Fibroblast of peridontal ligament (primary cell): ENCODE results near the gene KREMEN1.
A peak's percentile ranks its signal among the peaks of the same experiment; 100 is the strongest.
"Not testable (repeated sequence)": the region's sequence is repeated elsewhere in the genome, so short reads cannot be mapped to it uniquely, and the experiment has no call there.

ENCODE experiments used
- DNase-seq: peaks from one replicate; pipeline ENCODE4 v3.0.0-alpha.2; 2010; ENCODE audit errors: extremely low read depth

Gene KREMEN1, protein sequence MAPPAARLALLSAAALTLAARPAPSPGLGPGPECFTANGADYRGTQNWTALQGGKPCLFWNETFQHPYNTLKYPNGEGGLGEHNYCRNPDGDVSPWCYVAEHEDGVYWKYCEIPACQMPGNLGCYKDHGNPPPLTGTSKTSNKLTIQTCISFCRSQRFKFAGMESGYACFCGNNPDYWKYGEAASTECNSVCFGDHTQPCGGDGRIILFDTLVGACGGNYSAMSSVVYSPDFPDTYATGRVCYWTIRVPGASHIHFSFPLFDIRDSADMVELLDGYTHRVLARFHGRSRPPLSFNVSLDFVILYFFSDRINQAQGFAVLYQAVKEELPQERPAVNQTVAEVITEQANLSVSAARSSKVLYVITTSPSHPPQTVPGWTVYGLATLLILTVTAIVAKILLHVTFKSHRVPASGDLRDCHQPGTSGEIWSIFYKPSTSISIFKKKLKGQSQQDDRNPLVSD

DNA sequence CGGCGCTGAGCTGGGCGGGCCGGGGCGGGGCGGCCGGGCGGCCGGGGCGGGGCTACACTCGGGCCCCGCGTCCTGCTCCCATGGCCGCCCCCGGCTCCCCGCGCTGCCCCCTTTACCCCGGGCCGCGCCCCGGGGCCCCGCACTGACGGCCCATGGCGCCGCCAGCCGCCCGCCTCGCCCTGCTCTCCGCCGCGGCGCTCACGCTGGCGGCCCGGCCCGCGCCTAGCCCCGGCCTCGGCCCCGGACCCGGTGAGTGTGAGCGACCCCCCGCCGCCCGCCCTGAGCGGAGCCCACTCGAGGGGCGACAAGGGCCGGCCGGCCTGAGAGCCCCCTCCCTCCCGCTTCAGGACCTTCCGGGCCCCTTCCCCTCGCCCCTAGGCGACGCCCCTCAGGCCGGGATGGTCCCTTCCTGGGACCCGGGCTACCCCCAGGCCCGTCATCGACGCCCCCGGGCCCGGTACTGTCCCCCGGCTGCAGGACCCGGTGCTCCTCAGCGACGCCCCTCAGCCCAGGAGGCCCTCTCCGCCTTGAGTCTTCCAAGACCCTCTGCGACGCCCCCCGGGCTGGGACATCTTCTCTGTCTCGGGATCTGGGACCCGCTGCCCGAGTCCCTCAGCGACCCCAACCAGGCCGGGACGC is at the start of gene KREMEN1:
Gene KREMEN1 (plus strand): TSS at position 57 of the 639 bp plus-strand sequence. CDS start 96 bp downstream, at position 153.
- DNase-seq: no peak

DNA sequence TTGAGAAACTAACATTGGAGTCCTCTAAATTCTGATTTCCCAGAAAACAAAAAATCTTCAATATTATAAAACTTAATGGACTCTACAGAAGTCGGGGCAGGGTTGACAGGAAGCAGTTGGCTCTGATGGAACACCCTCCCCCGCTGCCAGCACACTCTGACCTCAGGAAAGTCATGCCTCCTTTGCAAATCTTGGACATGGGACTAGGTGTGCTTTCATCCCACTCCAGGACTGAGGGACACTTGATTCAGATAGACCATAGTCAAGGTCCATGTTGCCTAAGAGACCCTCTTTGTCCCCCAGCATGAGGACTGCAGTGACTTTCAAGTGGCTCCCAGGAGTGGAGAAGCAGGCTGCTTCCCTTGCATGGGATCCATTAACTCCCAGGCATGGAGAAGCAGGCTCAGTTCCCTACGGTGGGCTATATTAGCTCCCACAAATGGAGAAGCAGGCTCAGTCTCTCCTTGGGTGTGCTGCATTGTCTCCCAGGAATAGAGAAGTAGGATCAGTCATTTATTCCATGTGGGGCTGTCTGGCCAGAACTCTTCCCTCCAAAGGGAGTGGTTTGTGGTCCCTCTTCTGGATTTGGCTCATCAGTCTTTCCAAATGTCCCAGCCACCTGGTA is 49.6 kb upstream of the KREMEN1 start:
- DNase-seq: no peak

DNA sequence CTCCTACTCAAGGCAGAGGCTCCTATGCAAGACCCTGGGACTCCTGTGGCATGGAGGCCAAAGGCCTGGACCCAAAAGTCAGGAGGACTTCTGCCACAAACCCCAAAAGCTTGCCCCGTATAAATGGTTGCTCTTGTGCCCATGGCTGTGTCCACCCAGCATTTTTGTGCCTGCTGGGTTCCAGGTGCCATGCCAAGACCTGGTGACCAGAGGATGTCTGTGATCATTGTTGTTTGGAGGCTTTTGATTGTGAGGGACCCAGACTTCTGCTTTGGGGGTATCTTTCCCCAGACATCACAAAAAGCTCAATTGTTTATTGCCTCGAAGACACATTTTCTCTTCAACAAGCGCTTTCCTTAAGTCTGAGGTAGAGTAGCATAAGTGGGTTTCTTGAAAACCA is 46.3 kb upstream of the KREMEN1 start:
- no peak for DNase-seq

DNA sequence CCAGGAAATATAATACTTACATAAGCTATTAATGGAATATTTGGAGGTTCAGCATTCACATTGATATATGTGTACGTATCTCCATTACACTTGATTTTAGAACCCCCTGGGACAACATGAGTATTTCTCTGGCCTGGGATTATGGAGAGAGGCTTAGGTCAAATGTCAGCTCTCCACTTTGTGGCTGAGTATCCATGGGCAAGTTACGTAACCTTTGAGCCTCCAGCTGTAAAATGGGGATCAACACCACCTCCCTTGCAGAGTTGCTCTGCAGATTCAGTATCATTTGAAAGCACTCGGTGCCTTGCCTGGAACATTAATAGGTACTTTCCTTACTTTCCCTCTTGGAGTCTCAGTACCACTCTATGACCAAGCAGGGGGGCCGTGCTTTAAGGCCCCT is 44.4 kb upstream of the KREMEN1 start:
- DNase-seq: no peak

DNA sequence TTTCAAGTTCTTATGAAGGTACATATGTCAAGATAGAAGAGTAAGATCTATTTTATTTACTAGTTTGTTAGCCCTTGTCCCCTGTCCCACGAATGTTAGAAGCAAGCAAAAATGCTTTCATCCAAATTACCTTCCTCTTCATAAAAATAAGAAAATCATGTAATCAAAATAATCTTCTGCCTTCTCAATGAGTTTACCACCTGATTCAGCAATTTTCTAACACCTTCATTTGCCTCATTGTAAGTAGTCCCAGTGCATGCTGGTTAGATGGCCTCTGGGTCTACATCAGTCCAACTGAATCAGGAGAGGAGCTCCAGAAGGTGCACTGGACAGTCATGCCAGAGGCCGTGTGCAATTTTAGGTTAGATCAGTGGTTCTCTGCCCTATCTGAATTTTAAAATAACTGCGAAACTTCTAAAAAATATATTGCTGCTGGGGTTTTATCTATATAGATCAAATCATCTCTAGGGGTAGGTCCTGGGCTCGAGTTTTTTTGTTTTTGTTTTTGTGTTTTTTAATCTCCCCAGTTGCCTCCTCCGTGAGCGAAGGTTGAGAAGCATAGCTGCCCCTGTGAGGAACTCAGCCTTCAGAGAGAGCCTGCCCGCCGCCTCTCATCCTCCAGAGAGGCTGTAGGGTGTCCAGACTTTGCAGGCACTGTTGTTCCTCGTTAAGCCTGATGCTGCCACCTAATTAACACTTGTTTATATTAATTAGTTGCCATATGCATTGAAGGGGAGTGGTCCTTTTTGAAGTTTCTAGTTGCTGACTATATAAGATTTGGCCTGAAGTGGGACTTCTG is 43.4 kb upstream of the KREMEN1 start:
- no peak for DNase-seq

DNA sequence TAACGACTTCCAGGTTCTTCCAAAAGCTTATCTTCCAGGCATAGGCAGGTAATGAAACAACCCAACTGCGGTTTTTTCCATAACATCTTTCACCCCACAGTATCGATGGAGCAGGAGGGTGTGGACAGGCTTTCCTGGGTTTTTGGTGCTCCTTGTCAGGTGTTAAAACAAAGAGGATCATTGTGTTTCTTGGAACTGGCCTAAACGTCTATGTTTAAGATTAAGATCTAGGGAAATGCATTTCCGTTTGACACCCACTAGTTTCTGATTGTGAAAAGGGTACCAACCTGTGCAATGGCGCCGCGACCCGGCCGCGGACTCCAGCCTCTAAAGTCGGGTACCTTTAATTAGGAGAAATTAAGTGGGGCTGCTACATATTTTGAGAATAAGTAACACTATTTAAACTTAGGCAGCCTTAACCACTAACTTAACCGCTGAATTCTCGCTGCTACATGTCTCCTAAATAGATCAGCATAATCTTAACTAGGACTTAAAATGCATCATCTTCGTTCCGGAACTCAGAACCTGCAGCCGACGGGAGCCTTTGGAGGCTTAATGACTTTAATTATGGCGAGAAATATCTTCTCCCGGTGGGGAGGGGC is 42.7 kb upstream of the KREMEN1 start:
- DNase-seq: peak; percentile 32

DNA sequence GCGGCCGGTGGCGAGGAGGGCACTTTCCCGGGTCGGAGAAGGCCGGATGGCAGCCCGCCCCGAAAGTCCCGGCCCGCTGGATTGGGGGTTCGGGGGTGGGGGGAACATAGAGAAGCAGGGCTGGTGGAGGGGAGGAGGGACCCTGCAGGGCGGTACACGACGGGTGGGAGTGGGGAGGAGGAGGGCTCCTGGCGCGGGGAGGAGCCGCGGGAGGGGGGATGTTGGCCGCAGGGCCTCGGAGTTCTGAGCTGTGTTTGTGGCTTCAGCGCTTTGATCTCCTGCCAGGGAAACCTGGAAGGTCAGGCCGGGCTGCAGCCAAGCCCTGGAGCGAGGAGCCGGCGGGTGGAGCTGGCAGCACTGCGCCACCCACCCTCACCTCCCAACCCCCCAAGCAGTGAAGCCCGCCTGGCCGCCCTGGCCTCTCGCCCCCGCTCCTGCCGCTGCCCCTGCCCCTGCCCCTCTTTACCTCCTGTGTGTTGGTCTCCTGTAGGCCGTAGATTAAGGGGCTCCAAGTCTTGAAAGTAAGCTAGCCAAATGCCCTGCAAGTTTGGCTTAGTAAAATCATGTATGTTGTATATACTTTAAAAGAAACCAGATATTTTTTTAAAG is 42.1 kb upstream of the KREMEN1 start:
- peak; percentile 53 for DNase-seq

DNA sequence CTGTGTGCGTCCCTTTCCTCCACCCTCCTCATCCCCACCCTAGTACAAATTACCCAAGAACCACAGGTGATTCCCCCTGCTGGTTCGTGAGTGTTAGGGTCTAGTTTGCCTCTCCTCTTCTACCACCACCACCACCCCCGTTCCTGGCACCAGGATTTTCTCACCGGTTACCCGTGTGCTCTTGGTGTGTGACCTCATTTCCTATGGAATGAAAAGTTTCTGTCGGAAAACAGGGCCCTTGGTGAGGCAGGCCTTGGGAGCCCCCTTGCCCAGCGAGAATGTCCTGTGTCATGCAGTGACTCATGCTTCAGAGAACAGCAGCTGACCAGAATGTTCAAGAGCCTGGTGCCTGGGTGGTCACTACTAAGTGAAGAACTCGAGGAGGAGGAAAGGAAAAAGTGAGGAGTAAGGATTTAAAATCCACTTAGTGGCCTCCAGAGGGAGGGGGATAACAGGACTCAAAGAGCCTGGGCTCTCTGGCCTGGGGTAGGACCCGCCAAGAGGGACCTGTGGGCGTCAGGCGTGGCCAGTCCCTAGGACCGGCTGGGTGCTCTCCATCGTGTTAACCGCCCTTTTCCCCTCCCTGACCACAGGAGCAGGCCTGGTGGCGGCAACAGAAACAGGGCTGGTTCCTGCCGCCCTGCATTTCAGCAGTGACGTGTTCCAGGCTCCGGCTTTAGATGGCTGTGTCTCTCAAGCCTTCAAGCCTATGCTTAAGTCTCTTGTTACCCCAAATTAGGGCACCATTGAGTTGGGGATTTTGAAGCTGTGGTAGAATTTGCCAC is 41.4 kb upstream of the KREMEN1 start:
- DNase-seq: peak; percentile 88

DNA sequence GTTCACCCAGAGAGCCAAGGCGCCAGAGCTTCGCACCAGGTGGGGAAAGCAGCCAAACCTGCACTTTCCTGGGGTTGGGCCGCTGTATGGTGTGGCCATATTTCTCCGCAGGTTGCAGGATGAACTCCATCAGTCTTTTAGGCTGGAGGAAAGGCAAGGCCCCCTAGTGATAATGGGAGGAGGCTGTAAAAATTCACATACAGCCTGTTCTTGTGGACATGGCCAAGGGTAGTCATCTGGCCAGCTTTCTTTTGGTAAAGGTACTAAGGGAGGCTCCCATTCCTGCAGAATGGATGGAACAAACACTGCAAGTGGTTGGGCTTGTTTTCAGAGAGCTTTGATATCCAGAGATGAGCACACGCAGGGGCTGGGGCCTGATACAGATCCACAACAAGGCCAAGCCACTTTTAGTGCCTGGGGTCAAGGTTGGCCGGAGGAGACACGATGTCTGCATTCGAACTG is 40.8 kb upstream of the KREMEN1 start:
- no peak for DNase-seq

DNA sequence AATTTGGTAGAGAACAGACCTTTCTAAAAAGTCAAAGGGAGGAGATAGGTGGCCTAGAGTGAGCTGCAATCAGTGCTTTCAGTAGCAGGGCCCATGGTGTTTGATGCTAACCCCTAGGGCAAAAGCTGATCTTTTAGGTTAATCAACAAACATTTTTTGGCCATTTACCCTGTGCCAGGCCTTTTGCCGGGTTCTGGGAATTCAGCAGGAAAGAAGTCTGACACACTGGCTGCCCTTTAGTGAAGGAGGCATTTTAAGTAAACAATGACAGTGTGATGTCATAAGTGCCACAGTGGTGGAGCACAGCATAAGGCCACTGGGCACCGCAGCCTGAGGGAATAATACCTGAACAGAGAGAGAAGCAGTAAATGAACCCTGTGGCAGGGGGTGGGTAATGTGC is 40.3 kb upstream of the KREMEN1 start:
- DNase-seq: peak; percentile 18

DNA sequence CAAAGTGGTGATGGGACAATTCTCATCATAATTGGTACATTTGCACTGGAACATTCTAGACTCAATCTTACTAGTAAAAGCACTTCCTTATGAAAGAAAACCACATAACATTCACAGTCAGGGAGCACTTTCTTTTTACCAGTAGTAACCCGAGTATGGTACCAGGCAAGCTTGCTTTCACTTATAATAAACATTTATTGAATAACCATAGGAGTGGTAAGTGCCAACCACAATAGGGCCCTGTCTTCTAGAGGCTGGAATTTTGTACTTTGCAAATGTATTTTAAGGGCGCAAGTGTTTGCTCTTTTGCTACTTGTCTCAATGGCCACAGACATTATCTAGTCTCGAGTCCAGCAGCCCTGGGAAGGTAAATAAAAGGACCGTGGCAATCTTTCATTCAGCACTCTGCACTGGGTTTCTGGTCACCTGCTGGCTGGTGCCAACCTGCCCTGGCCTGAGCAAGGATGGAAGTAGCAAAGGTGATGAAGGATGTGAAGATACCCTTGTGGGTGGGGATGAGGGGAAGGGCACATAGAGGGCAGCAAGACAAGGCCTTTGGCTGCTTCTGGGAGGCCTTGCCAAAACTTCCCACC is 35.4 kb upstream of the KREMEN1 start:
- peak; percentile 49 for DNase-seq

DNA sequence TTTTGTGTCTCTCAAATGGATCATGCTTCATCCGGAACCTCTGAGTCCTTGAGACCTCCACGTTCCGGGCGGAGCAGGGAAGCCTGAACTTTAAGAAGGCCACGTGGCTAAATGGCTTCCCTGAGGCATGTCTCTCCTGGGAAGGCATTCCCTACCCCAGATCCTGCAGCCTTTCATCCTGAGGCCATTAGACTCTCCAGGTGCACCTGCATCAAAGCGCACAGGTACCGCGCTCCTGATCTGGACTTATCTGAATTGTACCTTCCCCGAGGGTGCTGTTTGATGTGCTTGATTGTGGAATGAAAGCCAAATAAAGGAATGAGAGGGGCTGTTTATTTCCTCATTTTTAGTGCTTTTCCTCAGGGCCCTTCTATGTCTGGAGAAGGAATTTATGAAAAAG is 33.7 kb upstream of the KREMEN1 start:
- DNase-seq: no peak

DNA sequence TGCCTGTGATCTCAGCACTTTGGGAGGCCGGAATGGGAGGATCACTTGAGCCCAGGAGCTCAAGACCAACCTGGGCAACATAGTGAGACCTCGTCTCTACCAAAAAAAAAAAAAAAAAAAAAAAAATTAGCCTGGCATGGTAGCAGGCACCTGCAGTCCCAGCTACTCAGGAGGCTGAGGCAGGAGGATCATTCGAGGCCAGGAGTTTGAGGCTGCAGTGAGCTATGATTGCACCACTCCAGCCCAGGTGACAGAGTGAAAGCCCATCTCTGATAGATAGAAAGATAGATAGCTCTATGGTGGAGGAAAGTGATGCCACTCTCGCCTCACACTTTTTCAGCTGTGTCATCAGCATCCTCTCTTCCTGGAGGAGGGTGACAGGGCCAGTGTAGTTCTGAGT is 33.2 kb upstream of the KREMEN1 start:
- not testable (repeated sequence) for DNase-seq

DNA sequence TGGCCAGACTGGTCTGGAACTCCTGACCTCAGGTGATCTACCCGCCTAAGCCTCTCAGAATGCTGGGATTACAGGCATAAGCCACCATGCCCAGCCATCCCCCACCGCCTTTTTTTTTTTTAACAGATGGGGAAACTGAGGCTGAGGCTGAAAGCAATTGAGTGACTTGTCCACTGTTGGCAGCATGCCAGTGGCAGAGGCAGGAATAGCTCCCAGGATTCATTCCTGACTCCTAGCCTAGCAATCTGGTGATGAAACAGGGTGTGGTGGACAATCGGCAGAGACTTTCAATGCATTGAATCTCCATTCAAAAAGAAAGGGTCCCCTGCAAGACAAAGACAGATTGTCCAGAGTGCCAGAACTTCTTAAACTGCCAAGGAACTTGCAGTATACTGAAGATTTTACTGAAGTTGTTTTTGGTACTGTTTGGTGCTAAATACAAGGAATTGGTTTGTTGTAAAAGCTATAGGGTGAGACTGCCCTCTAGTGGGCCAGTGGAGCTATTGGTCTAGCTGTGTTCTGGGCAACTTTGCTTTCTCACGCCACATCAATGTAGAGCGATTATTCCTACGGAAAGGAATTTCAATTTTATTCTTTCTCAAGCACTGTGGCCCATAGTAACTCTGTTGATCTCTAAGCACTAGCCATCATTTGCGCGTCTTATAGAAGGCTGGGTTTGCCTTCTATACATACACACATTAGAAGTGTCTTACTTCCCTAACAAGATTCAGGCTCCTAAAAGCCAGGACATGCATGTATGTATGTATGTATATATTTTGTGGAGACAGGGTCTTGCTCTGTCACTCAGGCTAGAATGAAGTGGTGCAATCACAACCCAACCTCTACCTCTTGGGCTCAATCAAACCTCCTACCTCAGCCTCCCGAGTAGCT is 32.2 kb upstream of the KREMEN1 start:
- DNase-seq: peak; percentile 97

DNA sequence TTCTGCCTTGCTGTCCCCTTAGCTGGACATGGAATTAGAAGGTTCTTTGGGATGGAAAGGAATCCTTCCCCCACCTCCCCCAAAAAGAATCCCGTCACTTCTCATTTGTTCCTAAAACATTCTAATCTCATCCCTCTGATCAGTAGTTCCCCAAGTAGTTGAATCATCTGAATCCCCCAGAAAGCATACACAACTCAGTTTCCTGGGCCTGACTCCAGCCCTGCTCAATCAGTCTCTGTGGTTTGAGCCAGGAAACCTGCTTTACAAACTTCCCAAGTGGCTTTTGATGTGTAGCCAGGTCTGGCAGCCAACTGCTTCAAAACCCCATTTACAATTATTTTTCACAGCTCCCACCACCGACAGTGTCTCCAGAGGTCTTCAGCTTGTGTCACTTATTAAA is 31.4 kb upstream of the KREMEN1 start:
- peak; percentile 77 for DNase-seq

DNA sequence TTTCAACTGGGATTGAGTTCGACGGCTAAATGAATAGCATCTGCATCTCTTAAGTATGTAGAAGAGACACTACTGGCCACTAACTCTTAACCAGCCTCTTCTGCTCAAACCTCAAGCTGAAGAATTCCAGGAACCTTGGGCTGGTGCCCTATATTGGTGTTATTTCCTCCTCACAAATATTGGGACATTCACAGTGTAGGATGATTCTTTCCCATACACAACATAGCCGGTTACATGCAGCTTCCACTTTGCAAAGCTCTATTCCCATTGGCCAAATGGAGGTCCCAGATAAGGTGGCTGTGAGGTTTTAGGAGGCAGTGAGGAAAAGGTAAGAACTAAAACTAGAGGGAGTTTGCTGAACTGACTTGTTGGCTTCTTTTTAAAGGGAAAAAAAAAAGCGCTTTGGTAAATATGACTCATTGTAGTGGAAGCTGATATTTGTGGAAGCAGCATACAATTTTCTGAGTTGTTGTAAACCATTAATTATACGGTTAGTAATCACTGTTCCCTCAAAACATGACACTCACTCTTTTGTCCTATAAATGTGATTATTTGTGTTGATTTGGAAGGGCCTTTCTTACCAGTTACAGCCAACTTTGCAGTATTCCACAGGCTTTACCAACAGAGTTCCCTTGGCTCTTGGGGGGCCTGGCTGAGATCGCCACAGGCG is 28.8 kb upstream of the KREMEN1 start:
- DNase-seq: peak; percentile 72

DNA sequence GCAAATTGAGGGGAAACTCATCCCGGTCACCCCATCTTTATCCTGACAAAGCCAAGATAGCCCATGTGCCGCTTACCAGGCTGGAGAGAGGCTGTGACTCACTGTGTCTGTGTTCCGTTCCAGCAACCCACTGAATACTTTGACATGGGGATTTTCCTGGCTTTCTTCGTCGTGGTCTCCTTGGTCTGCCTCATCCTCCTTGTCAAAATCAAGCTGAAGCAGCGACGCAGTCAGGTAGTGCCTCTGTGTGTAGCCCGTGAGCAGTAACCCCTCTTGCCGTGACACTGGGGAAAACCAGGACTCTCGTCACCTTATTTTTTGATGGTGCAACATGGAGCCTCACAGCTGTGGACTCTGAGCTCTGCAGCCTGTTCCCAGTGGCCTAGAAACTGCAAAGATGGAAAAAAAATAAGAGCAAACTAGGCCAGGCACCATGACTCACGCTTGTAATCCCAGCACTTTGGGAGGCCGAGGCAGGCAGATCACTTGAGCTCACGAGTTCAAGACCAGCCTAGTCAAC is 28.1 kb upstream of the KREMEN1 start:
- peak; percentile 78 for DNase-seq
